ENCODE results near the gene ARHGAP11A. TPM values are rescaled to one million over a fixed set of nuclear protein-coding genes. Genes with fewer than 3 reads are reported as not detected.
"Not testable (repeated sequence)": the region's sequence is repeated elsewhere in the genome, so short reads cannot be mapped to it uniquely, and the experiment has no call there.

ARHGAP11A gene, protein sequence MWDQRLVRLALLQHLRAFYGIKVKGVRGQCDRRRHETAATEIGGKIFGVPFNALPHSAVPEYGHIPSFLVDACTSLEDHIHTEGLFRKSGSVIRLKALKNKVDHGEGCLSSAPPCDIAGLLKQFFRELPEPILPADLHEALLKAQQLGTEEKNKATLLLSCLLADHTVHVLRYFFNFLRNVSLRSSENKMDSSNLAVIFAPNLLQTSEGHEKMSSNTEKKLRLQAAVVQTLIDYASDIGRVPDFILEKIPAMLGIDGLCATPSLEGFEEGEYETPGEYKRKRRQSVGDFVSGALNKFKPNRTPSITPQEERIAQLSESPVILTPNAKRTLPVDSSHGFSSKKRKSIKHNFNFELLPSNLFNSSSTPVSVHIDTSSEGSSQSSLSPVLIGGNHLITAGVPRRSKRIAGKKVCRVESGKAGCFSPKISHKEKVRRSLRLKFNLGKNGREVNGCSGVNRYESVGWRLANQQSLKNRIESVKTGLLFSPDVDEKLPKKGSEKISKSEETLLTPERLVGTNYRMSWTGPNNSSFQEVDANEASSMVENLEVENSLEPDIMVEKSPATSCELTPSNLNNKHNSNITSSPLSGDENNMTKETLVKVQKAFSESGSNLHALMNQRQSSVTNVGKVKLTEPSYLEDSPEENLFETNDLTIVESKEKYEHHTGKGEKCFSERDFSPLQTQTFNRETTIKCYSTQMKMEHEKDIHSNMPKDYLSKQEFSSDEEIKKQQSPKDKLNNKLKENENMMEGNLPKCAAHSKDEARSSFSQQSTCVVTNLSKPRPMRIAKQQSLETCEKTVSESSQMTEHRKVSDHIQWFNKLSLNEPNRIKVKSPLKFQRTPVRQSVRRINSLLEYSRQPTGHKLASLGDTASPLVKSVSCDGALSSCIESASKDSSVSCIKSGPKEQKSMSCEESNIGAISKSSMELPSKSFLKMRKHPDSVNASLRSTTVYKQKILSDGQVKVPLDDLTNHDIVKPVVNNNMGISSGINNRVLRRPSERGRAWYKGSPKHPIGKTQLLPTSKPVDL
- 10 to 100 TPM in 2 of 4 donors, 1 to 10 TPM in 2; 1.3 to 15.1 (median 8.2) TPM for polyA plus RNA-seq
- long read RNA-seq, donor 1, result 0 reads
- long read RNA-seq, donor 2, partial matches to known transcripts, result 0 of 1 reads
- long read RNA-seq, donor 2, other reads (novel, unspliced or antisense), result 0 of 1 reads
- long read RNA-seq, donor 3, result 0 reads
- long read RNA-seq, donor 4, result 0 reads
- long read RNA-seq, donor 5, result 0 reads
- long read RNA-seq, donor 6, partial matches to known transcripts, result 0 of 1 reads
- long read RNA-seq, donor 6, other reads (novel, unspliced or antisense), result 0 of 1 reads
- long read RNA-seq, donor 7, result 0 reads
- long read RNA-seq, donor 8, result 0 reads
- long read RNA-seq, donor 9, result 0 reads
- long read RNA-seq, donor 10, full-length matches to known transcripts, result 1 of 1 reads
- long read RNA-seq, donor 10, partial matches to known transcripts, result 0 of 1 reads
- long read RNA-seq, donor 10, other reads (novel, unspliced or antisense), result 0 of 1 reads

DNA sequence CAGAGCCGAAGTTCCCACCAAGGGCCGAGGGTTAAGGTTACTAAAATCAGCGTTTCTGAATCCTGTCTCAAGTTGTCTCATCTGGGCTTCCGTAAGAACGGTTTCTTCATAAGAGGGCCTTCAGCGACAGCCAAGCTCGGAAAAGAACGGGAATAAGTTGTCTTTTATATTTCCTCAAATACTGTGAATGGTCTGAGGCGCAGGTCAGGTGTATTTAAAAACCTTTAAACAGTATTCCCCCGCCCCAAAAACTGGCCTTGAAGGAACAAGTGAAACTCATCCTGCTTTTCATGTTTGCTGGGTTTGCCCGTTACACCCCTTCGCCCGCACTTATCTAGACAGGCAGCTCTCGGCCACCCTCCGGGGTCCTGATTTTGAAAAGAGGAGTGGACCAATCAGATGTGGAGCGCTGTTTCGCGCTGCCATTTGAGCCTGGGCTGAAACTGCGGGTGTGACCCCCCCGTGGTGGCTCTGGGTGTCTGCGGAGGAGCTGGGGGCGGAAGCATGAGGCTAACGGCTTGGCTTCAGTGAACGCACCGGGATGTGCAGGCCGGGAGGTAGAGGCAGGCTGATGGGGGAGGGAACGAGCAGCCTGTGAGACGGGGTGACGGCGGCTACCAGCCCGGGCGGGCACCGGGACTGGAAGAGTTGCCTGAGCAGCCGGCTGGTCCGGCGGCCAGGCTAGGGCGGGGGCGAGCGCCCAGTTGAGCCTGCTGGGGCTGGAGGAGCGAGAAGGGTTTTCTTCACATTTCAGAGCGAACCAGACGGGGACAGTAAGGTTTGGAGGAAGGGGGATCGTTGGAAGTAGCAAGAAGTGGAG lies at the start of gene ARHGAP11A:
Gene ARHGAP11A, plus strand, starts transcription at position 454 of the 820 bp plus-strand sequence. CDS start 708 bp downstream, outside the sequence.
- peak within 1 kb of the TSS; percentile 41 to 88 (median 82) for H3K27ac ChIP-seq (ENCODE audit: low read depth in 1 of 3, low read length in 2 of 3)

DNA sequence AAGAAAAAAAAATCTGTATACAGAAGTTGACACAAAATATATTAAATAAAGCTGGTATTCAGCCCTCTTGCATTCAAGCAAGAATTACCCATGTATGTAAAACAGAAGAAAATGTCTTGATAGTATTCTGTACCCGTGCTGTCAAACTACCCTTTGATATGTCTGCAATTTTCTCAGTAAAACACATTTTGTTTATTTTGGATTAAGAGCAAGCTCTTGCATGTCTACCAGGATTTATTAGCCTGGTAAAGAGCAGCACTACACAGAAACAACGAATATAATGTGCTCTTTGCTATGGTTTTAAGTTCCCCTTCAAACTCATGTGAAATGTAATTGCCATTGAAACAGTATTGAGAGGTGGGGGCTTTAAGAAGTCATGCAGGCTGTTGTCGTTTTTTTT lies 46.3 kb upstream of the ARHGAP11A start:
- not testable (repeated sequence) for H3K27ac ChIP-seq (ENCODE audit: low read depth in 1 of 3, low read length in 2 of 3); FAIRE-seq; H3K27me3 ChIP-seq (ENCODE audit: control insufficient read depth in 3 of 3, insufficient read depth in 3 of 3, low read length in 3 of 3); H3K4me1 ChIP-seq (ENCODE audit: control insufficient read depth in 3 of 3, insufficient read depth in 2 of 3, low read depth in 1 of 3, low read length in 2 of 3); H3K36me3 ChIP-seq (ENCODE audit: control insufficient read depth in 3 of 3, insufficient read depth in 2 of 3, low read depth in 1 of 3, low read length in 3 of 3); DNase-seq; H3K9me3 ChIP-seq (ENCODE audit: control insufficient read depth in 2 of 2, insufficient read depth in 1 of 2, low read depth in 1 of 2, low read length in 1 of 2); H3K4me3 ChIP-seq (ENCODE audit: low read depth in 1 of 3, low read length in 3 of 3)
- 40 to 56% (median 46%) methylated on average over 1 of the region's 3 CpGs for WGBS, 3 donors

More for the DNA sequence above, at the start of gene ARHGAP11A:
- not testable (repeated sequence) for H3K4me1 ChIP-seq (ENCODE audit: control insufficient read depth in 3 of 3, insufficient read depth in 2 of 3, low read depth in 1 of 3, low read length in 2 of 3); H3K9me3 ChIP-seq (ENCODE audit: control insufficient read depth in 2 of 2, insufficient read depth in 1 of 2, low read depth in 1 of 2, low read length in 1 of 2); FAIRE-seq; H3K36me3 ChIP-seq (ENCODE audit: control insufficient read depth in 3 of 3, insufficient read depth in 2 of 3, low read depth in 1 of 3, low read length in 3 of 3); H3K27me3 ChIP-seq (ENCODE audit: control insufficient read depth in 3 of 3, insufficient read depth in 3 of 3, low read length in 3 of 3)
- WGBS, 3 donors, result 0 to 1% (median 0%) methylated on average over 21 to 31 of the region's 43 CpGs
- H3K4me3 ChIP-seq (ENCODE audit: low read depth in 1 of 3, low read length in 3 of 3), result peak within 1 kb of the TSS; percentile 46 to 66 (median 59)
- peak; percentile 87 to 96 for DNase-seq

DNA sequence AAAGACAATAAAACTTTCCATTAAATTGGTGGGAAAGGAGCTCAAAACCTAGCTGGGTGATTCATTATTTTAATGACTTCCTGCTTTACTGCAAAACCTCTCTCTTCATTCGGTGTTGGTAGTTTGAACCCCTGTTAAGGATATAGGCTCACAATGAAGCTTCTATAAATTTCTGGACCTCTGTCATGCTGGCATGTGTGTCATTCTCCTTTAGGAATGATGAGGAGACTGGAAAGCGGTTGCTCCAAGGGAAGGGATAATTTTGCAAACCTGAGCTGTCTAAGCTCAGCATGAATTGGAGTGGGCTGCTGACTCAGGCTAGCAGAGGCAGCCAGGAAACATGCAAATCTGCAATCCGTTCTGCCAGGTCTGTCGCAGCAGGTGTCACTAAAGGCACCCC lies 36.8 kb upstream of the ARHGAP11A start:
- not testable (repeated sequence) for H3K27ac ChIP-seq (ENCODE audit: low read depth in 1 of 3, low read length in 2 of 3); H3K4me3 ChIP-seq (ENCODE audit: low read depth in 1 of 3, low read length in 3 of 3); FAIRE-seq; H3K27me3 ChIP-seq (ENCODE audit: control insufficient read depth in 3 of 3, insufficient read depth in 3 of 3, low read length in 3 of 3); H3K36me3 ChIP-seq (ENCODE audit: control insufficient read depth in 3 of 3, insufficient read depth in 2 of 3, low read depth in 1 of 3, low read length in 3 of 3); H3K9me3 ChIP-seq (ENCODE audit: control insufficient read depth in 2 of 2, insufficient read depth in 1 of 2, low read depth in 1 of 2, low read length in 1 of 2); DNase-seq; H3K4me1 ChIP-seq (ENCODE audit: control insufficient read depth in 3 of 3, insufficient read depth in 2 of 3, low read depth in 1 of 3, low read length in 2 of 3)
- 15 to 50% (median 22%) methylated on average over 1 to 2 of the region's 4 CpGs for WGBS, 3 donors

DNA sequence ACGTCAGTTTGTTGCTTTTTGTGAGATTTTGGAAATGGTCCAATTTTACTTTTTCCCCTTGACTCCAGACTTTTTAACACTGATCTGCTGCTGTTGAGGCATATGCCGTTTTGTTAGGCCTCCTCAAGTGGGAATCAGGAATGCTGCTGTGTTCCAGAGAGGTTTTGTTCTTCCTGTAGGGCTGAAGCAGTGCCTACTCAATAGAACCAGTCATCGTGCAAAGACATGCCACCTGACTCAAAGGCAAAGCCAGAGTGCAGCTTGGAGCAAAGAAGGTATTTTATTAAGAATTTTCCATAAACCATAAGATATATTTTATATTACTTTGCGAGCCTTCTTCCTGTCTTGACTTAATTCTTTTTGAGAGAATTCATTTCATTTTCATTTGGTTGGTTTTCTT lies 29.5 kb upstream of the ARHGAP11A start:
- not testable (repeated sequence) for FAIRE-seq; DNase-seq; H3K4me1 ChIP-seq (ENCODE audit: control insufficient read depth in 3 of 3, insufficient read depth in 2 of 3, low read depth in 1 of 3, low read length in 2 of 3); H3K36me3 ChIP-seq (ENCODE audit: control insufficient read depth in 3 of 3, insufficient read depth in 2 of 3, low read depth in 1 of 3, low read length in 3 of 3); H3K4me3 ChIP-seq (ENCODE audit: low read depth in 1 of 3, low read length in 3 of 3); H3K9me3 ChIP-seq (ENCODE audit: control insufficient read depth in 2 of 2, insufficient read depth in 1 of 2, low read depth in 1 of 2, low read length in 1 of 2); H3K27me3 ChIP-seq (ENCODE audit: control insufficient read depth in 3 of 3, insufficient read depth in 3 of 3, low read length in 3 of 3); H3K27ac ChIP-seq (ENCODE audit: low read depth in 1 of 3, low read length in 2 of 3)
- WGBS, 3 donors, result 85 to 93% (median 91%) methylated on average over 2 to 3 of the region's 4 CpGs

DNA sequence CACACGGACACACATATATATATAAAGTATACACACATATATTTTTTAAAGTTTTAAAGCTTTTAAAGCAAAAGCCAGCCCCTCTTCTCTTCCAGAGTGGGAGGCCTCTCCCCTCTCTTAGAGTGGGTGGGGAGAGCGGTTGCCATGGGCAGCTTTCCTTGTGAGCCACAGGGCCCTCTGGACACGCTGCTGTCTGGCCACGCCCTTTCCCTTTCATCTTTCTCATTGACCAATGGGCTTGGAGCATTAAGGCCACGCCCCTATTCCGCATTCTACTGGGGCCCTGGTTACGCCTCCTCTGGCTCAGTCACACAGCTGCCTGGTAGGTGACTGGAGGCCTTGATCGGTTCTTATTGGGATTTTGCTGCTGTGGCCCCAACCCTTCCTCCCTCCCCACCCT lies 22.2 kb upstream of the ARHGAP11A start, which contains the start of gene GOLGA8N:
Gene GOLGA8N, plus strand, starts transcription at position 306 of the 400 bp plus-strand sequence.
- not testable (repeated sequence) for H3K36me3 ChIP-seq (ENCODE audit: control insufficient read depth in 3 of 3, insufficient read depth in 2 of 3, low read depth in 1 of 3, low read length in 3 of 3); DNase-seq; H3K27ac ChIP-seq (ENCODE audit: low read depth in 1 of 3, low read length in 2 of 3); H3K4me1 ChIP-seq (ENCODE audit: control insufficient read depth in 3 of 3, insufficient read depth in 2 of 3, low read depth in 1 of 3, low read length in 2 of 3); FAIRE-seq; H3K4me3 ChIP-seq (ENCODE audit: low read depth in 1 of 3, low read length in 3 of 3); H3K9me3 ChIP-seq (ENCODE audit: control insufficient read depth in 2 of 2, insufficient read depth in 1 of 2, low read depth in 1 of 2, low read length in 1 of 2); H3K27me3 ChIP-seq (ENCODE audit: control insufficient read depth in 3 of 3, insufficient read depth in 3 of 3, low read length in 3 of 3)
- WGBS, 3 donors, result 79 to 82% methylated on average over 3 to 4 of the region's 8 CpGs; no CpG with 5 or more reads in 1 of the 3 donors

DNA sequence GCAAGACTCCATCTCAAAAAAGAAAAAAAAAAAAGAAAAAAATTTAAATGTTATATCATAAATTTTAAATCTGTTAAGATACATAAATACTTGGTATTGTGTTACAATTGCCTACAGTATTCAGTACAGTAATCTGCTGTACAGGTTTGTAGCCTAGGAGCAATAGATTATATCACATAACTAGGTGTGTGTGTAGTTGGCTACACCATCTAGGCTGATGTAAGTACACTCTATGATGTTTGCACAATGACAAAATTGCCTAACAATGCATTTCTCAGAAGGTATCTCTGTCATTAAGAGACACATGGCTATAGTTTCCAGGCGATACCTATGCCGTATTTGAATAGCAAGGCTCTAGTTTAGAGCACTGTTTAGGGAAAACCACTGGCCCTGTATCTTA lies 5.8 kb upstream of the ARHGAP11A start:
- not testable (repeated sequence) for FAIRE-seq; H3K27me3 ChIP-seq (ENCODE audit: control insufficient read depth in 3 of 3, insufficient read depth in 3 of 3, low read length in 3 of 3); H3K36me3 ChIP-seq (ENCODE audit: control insufficient read depth in 3 of 3, insufficient read depth in 2 of 3, low read depth in 1 of 3, low read length in 3 of 3); H3K4me1 ChIP-seq (ENCODE audit: control insufficient read depth in 3 of 3, insufficient read depth in 2 of 3, low read depth in 1 of 3, low read length in 2 of 3); H3K4me3 ChIP-seq (ENCODE audit: low read depth in 1 of 3, low read length in 3 of 3); DNase-seq; H3K9me3 ChIP-seq (ENCODE audit: control insufficient read depth in 2 of 2, insufficient read depth in 1 of 2, low read depth in 1 of 2, low read length in 1 of 2); H3K27ac ChIP-seq (ENCODE audit: low read depth in 1 of 3, low read length in 2 of 3)
- 87 to 94% (median 92%) methylated on average over 2 of the region's 2 CpGs for WGBS, 3 donors

DNA sequence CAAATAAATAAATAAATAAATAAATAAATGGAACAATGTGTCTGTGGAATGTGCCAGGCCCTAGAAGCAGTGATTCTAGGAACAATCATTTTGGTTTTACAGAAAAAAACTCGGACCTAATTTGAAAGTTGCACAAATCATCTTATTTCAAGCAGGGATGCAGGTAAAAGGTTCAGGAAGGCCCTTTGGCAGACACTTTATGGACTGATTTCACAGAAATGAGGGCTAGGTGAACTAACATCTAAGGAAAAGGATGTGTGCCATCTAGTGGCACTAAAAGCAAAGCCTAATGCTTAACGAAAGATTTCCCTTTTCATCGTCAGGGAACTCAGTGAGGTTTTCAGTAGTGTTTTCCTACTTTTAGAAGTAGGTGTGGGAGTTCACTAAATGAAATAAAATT lies 4.6 kb upstream of the ARHGAP11A start:
- not testable (repeated sequence) for H3K27me3 ChIP-seq (ENCODE audit: control insufficient read depth in 3 of 3, insufficient read depth in 3 of 3, low read length in 3 of 3); H3K27ac ChIP-seq (ENCODE audit: low read depth in 1 of 3, low read length in 2 of 3); FAIRE-seq; H3K36me3 ChIP-seq (ENCODE audit: control insufficient read depth in 3 of 3, insufficient read depth in 2 of 3, low read depth in 1 of 3, low read length in 3 of 3); H3K4me1 ChIP-seq (ENCODE audit: control insufficient read depth in 3 of 3, insufficient read depth in 2 of 3, low read depth in 1 of 3, low read length in 2 of 3); H3K4me3 ChIP-seq (ENCODE audit: low read depth in 1 of 3, low read length in 3 of 3); H3K9me3 ChIP-seq (ENCODE audit: control insufficient read depth in 2 of 2, insufficient read depth in 1 of 2, low read depth in 1 of 2, low read length in 1 of 2)
- DNase-seq, result peak; percentile 13 to 36
- 0 to 4% (median 0%) methylated on average over 1 to 2 of the region's 3 CpGs for WGBS, 3 donors

Data from small intestine (tissue), 16 donors.